ENCODE measurements around the gene EPSTI1. TPM values are rescaled to one million over a fixed set of nuclear protein-coding genes. Genes with fewer than 3 reads are reported as not detected.
A peak's percentile ranks its signal among the peaks of the same experiment; 100 is the strongest.
"Not testable (repeated sequence)": the region's sequence is repeated elsewhere in the genome, so short reads cannot be mapped to it uniquely, and the experiment has no call there.

Gene EPSTI1
- total RNA-seq, 1 donor from 2014 or later = 3.0 TPM

DNA sequence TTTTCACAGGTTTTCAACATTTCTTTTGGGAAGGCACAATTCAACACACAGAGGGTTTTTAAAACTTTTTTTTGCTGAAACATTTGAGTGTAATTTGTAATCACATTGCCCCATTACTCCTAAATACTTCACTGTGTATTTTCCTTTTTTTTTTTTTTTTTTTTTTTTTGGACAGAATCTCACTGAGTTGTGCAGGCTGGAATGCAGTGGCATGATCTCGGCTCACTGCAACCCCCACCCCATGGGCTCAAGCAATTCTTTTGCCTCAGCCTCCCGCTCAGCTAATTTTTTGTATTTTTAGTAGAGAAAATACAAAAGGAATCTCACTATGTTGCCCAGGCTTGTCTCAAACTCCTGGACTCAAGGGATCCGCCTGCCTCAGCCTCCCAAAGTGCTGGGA lies 16.6 kb upstream of the EPSTI1 start:
- ATAC-seq (no peak), DNase-seq (no peak)
- intact Hi-C loops (cut with micrococcal nuclease) = no loop called here

DNA sequence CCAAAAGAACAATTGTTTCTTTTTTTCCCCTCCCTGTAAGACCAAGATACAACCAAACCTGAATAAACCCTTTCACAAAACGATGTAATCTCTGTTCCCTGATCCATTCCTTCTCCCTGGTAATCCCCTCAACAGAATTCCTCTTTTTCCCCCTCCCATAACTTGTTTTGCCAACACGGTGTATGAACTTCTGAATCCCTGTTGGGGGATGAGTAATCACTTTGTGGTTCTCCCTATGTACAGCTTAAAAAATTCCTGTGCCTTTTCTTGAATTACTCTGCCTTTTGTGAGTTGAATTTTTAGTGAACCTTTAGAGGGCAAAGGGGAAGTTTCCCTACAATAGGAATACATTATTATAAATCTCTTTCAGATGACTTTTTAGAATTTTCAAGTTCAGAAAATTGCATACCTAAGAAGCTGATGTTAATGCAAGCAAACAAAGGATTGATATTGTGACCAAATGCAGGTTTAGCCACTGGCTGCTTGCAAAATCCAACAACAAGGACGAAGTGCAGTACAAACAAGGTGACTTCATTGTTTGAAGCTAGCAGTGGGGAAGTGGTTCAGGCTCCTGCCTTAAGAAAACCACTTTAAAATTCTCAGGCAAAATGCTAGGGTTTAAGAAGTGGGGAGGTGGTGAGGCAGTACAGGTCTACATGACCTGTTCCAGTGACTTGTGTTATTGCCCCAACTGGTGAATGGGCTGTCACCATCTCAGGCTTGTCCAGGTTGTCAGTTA lies 15.0 kb upstream of the EPSTI1 start:
- ATAC-seq (no peak), DNase-seq (no peak)
- intact Hi-C loops (cut with micrococcal nuclease) = no loop called here

DNA sequence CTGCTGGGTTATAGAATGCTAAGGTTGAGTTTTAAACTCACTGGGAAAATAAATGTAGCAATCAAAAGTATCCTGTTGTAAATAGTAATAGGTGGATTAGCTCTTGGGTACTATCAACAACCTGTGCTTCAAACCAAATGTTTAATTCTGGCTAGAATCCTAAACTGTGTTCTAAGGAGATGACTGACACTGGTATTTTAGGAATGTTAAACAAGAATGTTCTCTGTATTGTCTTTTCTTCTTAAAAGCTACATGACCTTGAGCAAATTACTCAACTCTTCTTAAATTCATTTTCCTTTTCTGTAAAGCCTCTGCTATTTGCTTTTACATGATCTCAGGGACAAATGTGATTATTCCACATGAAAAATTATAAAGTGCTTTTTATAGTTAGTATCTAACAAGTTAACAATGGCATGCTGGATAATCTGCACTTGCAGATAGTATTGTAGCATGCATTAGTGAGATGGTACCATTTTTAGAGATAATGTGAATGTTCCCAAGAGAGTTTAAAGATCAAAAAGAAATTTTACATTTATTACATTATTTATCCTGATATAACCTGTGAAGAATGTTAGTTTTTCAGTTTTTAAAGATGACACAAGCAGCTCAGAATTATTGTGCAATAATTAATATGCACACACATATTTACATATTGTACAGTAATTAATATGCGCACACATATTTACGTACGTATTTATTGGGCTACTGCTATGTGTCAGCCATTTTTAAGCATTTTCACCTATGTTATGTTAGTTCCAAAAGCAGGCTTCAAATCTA lies 13.6 kb upstream of the EPSTI1 start:
- intact Hi-C loops (cut with micrococcal nuclease) = no loop called here
- no peak for DNase-seq
- ATAC-seq = no peak

DNA sequence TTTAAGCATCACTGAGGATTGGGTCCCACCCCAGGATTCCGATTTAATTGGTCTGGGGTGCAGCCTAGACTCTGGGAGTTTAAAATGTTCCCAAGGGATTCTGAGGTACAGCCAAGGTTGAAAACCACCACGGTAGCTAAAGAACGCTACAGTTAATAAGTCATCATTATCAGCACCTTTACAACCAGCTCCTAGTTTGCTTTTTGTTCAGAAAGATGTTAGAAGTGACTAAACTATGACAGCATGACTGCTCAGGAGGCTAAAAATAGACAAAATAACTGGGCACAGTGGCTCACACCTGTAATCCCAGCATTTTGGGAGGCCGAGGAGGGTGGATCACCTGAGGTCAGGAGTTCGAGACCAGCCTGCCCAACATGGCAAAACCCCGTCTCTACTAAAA lies 11.7 kb upstream of the EPSTI1 start:
- ATAC-seq = no peak
- intact Hi-C loops (cut with micrococcal nuclease) = no loop called here

DNA sequence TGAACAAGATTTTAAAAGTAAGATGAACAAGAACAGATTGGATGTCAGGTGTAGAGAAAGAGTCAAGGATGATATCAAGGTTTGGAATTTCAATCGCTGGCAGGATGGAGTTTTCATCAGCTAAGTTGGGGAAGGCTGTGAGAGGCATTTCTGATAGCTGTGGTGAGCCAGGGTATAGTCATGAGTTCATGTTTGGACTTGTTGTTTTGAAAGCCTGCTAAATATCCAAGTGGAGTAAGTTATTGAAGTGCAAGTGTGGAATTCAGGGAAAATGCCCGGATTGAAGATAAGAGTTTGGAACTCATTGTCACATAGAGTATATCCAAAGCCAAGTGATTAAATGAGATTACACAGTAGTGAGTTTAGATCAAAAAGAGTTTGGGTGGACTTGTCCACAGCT lies 11.0 kb upstream of the EPSTI1 start:
- intact Hi-C loops (cut with micrococcal nuclease) = no loop called here
- no peak for DNase-seq
- ATAC-seq = no peak

More for the DNA sequence above, 11.7 kb upstream of the EPSTI1 start:
- DNase-seq = no peak

DNA sequence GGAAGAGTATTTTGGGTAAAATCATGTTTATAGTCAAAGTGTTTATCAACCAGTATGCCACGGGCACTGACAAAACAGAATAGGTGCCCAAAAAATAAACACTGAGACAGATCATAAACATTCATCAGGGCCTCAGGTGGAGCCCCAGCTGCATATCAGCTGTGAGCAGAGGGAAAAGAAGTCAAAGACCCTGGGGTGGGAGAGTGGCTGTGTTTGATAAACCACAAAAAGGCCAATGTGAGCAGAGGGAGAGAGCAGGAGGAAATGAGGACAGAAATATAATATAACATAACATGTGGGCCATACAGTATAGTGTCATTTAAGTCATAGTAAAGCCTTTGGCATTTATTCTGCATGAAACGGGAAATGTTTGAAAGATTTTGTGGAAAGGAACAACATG lies 10.0 kb upstream of the EPSTI1 start:
- ATAC-seq (no peak), DNase-seq (no peak)
- intact Hi-C loops (cut with micrococcal nuclease) = no loop called here

DNA sequence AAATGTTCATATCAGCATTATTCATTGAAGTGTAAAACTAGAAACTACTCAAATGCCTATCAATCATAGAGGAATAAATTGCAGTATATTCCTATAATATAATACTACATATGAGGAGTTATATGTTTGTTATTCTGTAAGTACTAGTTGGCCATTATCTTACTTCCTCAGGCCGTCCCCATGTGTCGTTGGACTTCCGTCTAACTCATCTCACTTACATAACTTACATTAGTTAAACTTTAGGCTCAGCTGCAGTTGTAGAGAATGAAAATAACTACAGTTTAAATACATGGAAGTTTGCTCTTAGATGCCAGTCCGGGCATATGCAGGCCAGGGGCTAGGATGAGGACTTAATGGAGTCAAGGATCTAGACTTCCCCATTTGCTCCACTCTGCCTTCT lies 8.6 kb upstream of the EPSTI1 start:
- ATAC-seq (no peak), DNase-seq (no peak)
- intact Hi-C loops (cut with micrococcal nuclease) = no loop called here

DNA sequence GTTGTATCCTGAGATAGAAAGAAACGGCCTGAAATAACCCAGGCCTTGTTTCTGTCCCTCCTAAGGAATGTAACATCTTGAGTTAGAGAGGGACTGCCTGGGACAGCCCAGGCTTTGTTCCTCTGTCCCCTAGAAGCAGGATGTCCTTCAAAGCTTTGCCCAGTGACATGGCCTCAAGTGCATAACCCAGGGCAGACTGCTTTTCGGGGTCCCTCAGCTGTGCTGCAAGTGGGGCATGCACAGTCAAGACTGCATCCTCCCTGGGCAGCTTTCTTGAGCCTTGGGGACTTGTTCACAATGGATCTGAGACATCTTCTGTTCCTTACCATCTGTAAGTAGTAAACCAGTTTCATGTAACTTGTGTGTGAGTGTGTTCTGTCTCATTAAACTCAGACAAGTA lies 7.5 kb upstream of the EPSTI1 start:
- intact Hi-C loops (cut with micrococcal nuclease) = no loop called here
- ATAC-seq = no peak

DNA sequence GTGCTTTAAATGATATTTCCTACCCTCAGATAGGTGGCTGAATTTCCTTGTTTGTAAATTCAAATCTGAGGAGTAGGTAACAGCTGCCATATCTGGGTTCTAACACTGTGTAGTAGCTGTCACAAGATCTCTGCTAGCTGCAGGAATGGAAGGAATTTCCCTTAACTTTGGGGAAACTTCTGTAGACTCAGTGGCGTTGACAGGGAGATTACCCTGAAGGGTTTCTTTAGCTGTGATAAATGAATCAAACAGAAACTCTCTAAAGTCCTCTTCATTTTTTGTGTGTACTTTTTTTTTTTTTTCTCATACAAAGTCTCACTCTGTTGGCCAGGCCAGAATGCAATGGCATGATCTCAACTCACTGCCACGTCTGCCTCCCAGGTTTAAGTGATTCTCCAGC lies 5.3 kb upstream of the EPSTI1 start:
- no peak for ATAC-seq
- intact Hi-C loops (cut with micrococcal nuclease) = no loop called here
- DNase-seq = no peak

More for the DNA sequence above, 7.5 kb upstream of the EPSTI1 start:
- no peak for DNase-seq

DNA sequence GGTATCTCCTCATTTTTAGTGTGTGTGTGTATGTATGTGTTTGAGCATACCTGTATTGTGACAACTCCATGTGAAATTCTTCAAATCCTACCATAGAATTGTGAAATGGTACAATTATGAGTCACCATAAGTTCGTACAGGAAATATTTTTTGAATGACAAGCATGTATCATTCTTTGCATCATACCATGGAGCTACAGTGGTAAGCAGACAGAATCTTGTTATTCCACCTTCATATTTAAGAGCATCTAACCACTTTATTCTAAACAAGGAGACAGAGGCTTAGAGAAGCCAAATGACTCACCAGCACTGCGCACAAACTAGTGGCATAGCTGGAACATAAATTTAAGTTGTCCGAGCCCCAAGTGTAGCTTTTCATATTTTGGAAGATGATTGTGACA lies 4.5 kb upstream of the EPSTI1 start:
- no peak for ATAC-seq

DNA sequence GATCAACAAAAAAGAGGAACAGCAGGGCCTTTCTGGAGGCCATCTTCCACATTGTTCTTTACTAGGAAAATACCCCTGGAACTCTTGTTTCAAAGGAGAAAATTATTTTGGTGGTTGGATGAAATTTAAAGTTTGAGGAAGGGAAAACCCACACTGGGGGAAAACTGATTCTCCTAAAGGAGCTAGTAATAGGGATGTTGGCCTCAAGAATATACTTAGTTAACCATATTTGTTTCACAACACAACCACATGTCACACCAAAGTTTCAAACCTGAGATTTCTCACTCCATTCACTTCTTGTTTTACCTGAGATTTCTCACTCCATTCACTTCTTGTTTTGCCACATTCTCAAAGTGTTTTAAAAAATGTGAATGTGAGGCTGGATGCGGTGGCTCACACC lies 2.8 kb upstream of the EPSTI1 start:
- DNase-seq (no peak), ATAC-seq (no peak)
- intact Hi-C loops (cut with micrococcal nuclease) = no loop called here

More for the DNA sequence above, 4.5 kb upstream of the EPSTI1 start:
- DNase-seq = no peak
- intact Hi-C loops (cut with micrococcal nuclease) = no loop called here

DNA sequence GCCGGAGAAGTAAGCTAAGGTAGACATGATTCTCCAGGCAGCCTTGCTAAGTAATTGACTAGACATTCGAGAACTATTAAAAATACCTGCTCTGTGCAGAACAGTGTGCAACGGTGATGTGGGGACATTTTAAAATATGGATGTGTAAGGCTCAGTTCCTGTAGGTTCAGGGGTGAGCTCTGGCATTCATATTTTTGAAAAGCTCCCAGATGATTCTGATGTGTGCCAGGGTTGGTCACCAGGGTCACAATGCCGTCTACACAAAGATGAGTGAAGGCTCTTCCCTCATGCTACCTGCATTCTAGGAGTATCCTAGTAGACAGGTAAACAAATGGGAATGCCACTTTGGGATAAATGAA lies 702 bp upstream of the EPSTI1 start:
- intact Hi-C loops (cut with micrococcal nuclease) = no loop called here
- DNase-seq = no peak
- ATAC-seq = no peak

DNA sequence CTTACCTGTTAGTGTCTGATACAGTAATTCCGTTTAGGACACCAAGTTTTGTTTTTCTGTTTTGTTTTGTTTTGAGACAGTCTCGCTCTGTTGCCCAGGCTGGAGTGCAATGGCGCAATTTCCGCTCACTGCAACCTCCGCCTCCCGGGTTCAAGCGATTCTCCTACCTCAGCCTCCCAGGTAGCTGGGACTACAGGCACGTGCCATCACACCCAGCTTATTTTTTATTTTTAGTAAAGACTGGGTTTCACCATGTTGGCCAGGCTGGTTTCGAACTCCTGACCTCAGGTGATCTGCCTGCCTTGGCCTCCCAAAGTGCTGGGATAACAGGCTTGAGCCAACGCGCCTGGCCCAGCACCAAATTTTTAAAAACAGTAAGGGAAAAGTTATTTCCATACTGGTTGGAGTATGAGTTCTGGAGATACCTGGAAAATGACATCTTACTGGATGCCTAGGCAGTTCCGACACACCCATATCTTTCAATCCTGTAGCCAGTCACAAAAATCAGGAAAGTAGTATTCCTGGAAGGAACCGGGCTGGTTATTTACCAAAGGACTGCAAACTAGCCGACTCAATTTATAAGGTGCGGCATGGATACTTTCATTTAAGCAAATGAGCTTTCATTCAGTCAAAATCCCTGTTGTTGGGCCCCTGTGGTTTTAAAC lies 676 bp downstream of the EPSTI1 start:
- ATAC-seq; intact Hi-C loops (cut with micrococcal nuclease); DNase-seq: not testable (repeated sequence)

DNA sequence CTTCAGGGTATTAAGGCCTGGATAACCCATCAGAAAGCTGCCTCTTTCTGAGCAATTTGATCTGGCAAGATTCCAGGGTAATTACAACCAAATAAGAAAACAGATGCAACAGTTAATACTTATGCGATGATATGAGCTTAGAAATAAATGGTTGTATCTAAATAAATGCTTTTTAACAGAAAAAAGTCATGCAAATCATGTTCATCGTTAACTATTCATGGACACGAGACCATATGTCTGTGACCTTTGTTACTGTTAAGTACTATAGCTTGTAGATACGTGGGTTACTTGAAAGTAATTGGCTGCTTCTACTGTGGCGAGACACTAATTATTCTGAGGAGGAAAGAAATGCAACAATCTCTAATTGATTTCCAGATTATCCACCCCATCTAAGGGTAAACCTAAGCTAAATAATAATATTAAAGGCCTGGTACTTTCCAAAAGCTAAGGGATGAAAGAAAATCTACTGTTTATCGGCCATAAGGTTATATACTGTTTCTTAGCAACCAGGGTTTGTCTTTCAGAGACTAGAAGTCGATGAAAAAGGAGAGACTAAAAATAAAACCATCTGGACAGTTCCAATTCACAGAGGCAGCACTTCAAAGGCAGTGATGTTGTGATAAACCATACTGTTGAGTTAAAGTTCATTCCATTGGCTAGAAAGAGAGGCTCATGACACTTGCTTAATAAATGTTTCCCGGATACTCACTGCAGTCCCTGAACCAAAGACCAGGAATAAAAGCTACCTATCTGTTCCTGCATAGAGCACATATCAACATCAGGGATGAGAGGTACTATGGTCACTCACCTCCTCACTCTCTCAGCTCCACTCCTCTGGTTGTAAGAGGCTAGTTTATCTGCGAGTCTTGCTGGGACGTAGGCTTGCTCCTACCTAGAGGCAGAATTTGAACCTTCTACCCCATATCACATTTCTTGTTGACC lies 1.5 kb downstream of the EPSTI1 start:
- intact Hi-C loops (cut with micrococcal nuclease) = no loop called here
- peak; percentile 52 for ATAC-seq
- DNase-seq = no peak

DNA sequence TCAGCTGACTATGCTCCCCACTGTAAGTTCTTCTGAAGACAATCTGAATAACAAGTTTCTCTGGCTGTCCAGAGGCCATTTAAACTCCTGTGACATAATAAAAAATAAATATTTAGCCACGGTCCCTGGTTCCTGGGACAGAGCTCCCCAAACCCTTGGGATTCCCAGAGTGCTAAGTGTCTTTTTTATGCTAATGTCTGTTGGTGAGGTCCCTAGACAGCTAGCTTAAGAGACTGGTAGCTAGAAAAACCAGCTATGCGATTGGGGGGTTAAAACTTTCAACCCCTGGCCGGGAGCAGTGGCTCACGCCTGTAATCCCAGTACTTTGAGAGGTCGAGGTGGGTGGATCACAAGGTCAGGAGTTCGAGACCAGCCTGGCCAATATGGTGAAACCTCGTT lies 5.9 kb downstream of the EPSTI1 start:
- intact Hi-C loops (cut with micrococcal nuclease) = no loop called here
- ATAC-seq (no peak), DNase-seq (no peak)

DNA sequence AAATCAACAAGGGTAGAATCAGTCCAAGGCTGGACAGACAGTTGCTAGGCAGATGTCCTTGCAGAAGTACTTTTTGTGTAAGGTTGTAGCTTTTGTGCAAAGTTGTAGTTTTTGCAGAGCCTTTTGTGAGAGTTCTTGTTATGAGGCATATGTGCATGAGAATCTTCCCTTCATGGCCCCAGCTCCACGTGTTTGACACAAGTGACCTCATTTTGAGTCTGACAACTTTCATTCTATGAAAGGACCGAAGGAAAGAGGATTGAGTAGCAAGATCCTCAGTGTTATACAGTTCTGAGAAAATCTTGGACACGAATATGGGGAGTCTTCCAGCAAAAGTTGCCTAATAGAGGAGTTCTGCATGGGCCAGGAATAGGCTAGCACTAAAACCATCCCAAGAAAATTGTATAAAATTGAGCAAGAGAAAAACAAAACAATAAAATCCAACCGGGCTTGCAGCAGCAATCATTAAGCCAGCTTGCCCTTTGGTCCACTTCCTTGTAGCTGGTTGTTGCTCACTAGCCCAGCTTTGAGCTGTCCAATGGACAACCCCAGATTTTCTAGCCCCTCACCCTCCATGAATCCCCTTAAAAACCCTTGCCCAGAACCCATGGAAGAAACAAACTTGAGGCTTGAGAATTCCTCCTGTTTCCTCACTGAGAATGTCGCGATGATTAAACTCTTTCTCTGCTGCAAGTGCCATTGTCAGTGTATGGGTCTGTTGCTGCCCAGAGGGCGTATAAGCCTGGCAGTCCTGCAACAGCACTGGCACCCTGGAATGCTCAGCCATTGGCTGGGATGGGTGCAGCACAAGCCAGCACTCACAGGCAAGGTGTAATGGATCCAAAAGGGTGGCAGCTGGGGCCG lies 6.5 kb downstream of the EPSTI1 start:
- peak; percentile 80 for ATAC-seq
- intact Hi-C loops (cut with micrococcal nuclease) = no loop called here
- peak; percentile 35 for DNase-seq

DNA sequence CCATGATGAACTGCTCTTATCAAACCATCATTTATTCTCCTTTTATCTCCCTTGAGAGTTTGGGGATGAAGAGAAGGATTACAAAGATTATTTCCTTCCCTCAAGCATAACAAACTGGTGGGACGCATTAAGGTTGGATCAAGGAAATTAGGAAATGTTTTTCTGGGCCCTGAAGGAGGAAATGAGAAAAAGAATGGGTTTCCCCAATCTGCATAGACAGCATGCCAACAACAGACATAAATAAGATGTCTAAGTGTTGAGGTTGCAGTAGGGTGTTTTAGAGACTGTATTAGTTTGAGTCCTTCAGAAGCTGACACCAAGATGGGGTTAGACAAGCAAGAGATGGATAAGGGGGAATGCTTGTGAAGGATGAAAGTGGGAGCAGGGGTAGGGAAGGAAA lies 7.3 kb downstream of the EPSTI1 start:
- intact Hi-C loops (cut with micrococcal nuclease) = no loop called here
- no peak for DNase-seq

DNA sequence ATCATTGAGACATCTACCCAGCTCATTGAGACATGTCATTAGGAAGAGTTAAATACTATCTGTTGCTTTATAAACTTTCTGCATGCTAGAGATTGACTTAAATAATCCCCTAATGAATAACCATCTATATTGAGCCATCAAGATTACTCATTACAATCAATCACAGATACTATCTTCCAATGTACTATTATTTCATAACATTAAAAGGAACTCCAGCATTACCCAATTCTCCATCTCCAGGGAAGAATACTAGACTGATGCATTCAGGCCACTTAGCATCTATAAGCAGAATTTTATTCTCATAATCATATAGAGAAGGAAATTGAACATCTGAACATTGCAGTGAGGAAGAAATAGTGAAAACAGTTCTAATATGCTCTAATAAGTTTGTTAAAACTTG lies 8.0 kb downstream of the EPSTI1 start:
- intact Hi-C loops (cut with micrococcal nuclease) = no loop called here
- ATAC-seq (no peak), DNase-seq (no peak)

More for the DNA sequence above, 7.3 kb downstream of the EPSTI1 start:
- no peak for ATAC-seq

Data from left ventricle myocardium superior (tissue), 1 donor.